Measurements from ENCODE around the gene ALG6.

Gene ALG6

GRCh38 chr1:63362578-63362977 lies 4.8 kb upstream of the ALG6 start:
- Histone ChIP-seq H3K4me3 (ENCODE audit: insufficient read length, low read depth) (no peak overlapping the region), H3K36me3 (ENCODE audit: insufficient read depth, insufficient read length, low read length) (no peaks in the 10 kb centered on the region), H3K27me3 (ENCODE audit: insufficient read depth, insufficient read length) (peaks cover 6% of the 10 kb centered on the region), H3K9ac (ENCODE audit: insufficient read length, low read depth) (no peak overlapping the region), H3K9me3 (ENCODE audit: insufficient read depth, low read length) (0 out of 2 replicates have a peak, but pooled peaks cover 5% of the 10 kb centered on the region), H3K4me1 (ENCODE audit: insufficient read depth, insufficient read length) (peaks cover 3% of the 10 kb centered on the region)
- DNase-seq (ENCODE audit: low read depth, low spot score): no peak
- TF ChIP-seq SUZ12 (IDR thresholded peaks at IDR 0.05; ENCODE audit: extremely low read depth, insufficient read depth, insufficient read length): no peak
- no peak for TF ChIP-seq ZNF274 (IDR thresholded peaks at IDR 0.05; ENCODE audit: low read depth, low read length)
- TF ChIP-seq YY1 (IDR thresholded peaks at IDR 0.05; ENCODE audit: insufficient read depth, insufficient read length): no peak

- no peak overlapping the region for H3K4me3 ChIP-seq (ENCODE audit: insufficient read length, low read depth)
- H3K4me1 ChIP-seq (ENCODE audit: insufficient read depth, insufficient read length): peaks cover 3% of the 10 kb centered on the region
- TF ChIP-seq ZNF274 (IDR thresholded peaks at IDR 0.05; ENCODE audit: low read depth, low read length) (no peak), YY1 (IDR thresholded peaks at IDR 0.05; ENCODE audit: insufficient read depth, insufficient read length) (no peak)
- no peak for DNase-seq (ENCODE audit: low read depth, low spot score)
- H3K9ac ChIP-seq (ENCODE audit: insufficient read length, low read depth): no peak overlapping the region
- H3K9me3 ChIP-seq (ENCODE audit: insufficient read depth, low read length): 0 out of 2 replicates have a peak, but pooled peaks cover 5% of the 10 kb centered on the region
- no peaks in the 10 kb centered on the region for H3K36me3 ChIP-seq (ENCODE audit: insufficient read depth, insufficient read length, low read length)
- peaks cover 6% of the 10 kb centered on the region for H3K27me3 ChIP-seq (ENCODE audit: insufficient read depth, insufficient read length)
These were observed 4.4 kb upstream of the ALG6 start for GRCh38 chr1:63363014-63363413.

GRCh38 chr1:63366908-63367214 lies 566 bp upstream of the ALG6 start:
- no peak for TF ChIP-seq ZNF274 (IDR thresholded peaks at IDR 0.05; ENCODE audit: low read depth, low read length)
- no peak for DNase-seq (ENCODE audit: low read depth, low spot score)
- Histone ChIP-seq H3K27me3 (ENCODE audit: insufficient read depth, insufficient read length) (peaks cover 6% of the 10 kb centered on the region), H3K9me3 (ENCODE audit: insufficient read depth, low read length) (0 out of 2 replicates have a peak, but pooled peaks cover 5% of the 10 kb centered on the region), H3K4me3 (ENCODE audit: insufficient read length, low read depth) (peak overlapping the region; percentile 19), H3K4me1 (ENCODE audit: insufficient read depth, insufficient read length) (peaks cover 3% of the 10 kb centered on the region), H3K9ac (ENCODE audit: insufficient read length, low read depth) (peak overlapping the region; percentile 77), H3K36me3 (ENCODE audit: insufficient read depth, insufficient read length, low read length) (peaks cover 9% of the 10 kb centered on the region)

GRCh38 chr1:63368131-63368530 lies 704 bp downstream of the ALG6 start:
- H3K4me1 ChIP-seq (ENCODE audit: insufficient read depth, insufficient read length): peaks cover 3% of the 10 kb centered on the region
- peaks cover 19% of the 10 kb centered on the region for H3K36me3 ChIP-seq (ENCODE audit: insufficient read depth, insufficient read length, low read length)
- no peak for DNase-seq (ENCODE audit: low read depth, low spot score)
- peak overlapping the region; percentile 99 for H3K9ac ChIP-seq (ENCODE audit: insufficient read length, low read depth)
- H3K27me3 ChIP-seq (ENCODE audit: insufficient read depth, insufficient read length): peaks cover 6% of the 10 kb centered on the region
- 0 out of 2 replicates have a peak, but pooled peaks cover 2% of the 10 kb centered on the region for H3K9me3 ChIP-seq (ENCODE audit: insufficient read depth, low read length)
- peak overlapping the region; percentile 96 for H3K4me3 ChIP-seq (ENCODE audit: insufficient read length, low read depth)
- TF ChIP-seq YY1 (IDR thresholded peaks at IDR 0.05; ENCODE audit: insufficient read depth, insufficient read length) (no peak), ZNF274 (IDR thresholded peaks at IDR 0.05; ENCODE audit: low read depth, low read length) (no peak), SUZ12 (IDR thresholded peaks at IDR 0.05; ENCODE audit: extremely low read depth, insufficient read depth, insufficient read length) (no peak)

- H3K9me3 ChIP-seq (ENCODE audit: insufficient read depth, low read length): no peaks in the 10 kb centered on the region
- H3K36me3 ChIP-seq (ENCODE audit: insufficient read depth, insufficient read length, low read length): peaks cover 15% of the 10 kb centered on the region
- DNase-seq (ENCODE audit: low read depth, low spot score): no peak
- H3K4me3 ChIP-seq (ENCODE audit: insufficient read length, low read depth): no peak overlapping the region
- no peaks in the 10 kb centered on the region for H3K27me3 ChIP-seq (ENCODE audit: insufficient read depth, insufficient read length)
- no peaks in the 10 kb centered on the region for H3K4me1 ChIP-seq (ENCODE audit: insufficient read depth, insufficient read length)
- H3K9ac ChIP-seq (ENCODE audit: insufficient read length, low read depth): no peak overlapping the region
- no peak for TF ChIP-seq SUZ12 (IDR thresholded peaks at IDR 0.05; ENCODE audit: extremely low read depth, insufficient read depth, insufficient read length)
- TF ChIP-seq YY1 (IDR thresholded peaks at IDR 0.05; ENCODE audit: insufficient read depth, insufficient read length): no peak
- TF ChIP-seq ZNF274 (IDR thresholded peaks at IDR 0.05; ENCODE audit: low read depth, low read length): no peak
These were observed 12.2 kb downstream of the ALG6 start for GRCh38 chr1:63379583-63379982.

GRCh38 chr1:63381741-63382140 lies 14.3 kb downstream of the ALG6 start:
- Histone ChIP-seq H3K9me3 (ENCODE audit: insufficient read depth, low read length) (no peaks in the 10 kb centered on the region), H3K36me3 (ENCODE audit: insufficient read depth, insufficient read length, low read length) (peaks cover 10% of the 10 kb centered on the region)

GRCh38 chr1:63401945-63402344 lies 34.5 kb downstream of the ALG6 start:
- H3K27me3 ChIP-seq (ENCODE audit: insufficient read depth, insufficient read length): no peaks in the 10 kb centered on the region
- H3K4me3 ChIP-seq (ENCODE audit: insufficient read length, low read depth): no peak overlapping the region
- H3K9me3 ChIP-seq (ENCODE audit: insufficient read depth, low read length): peaks cover 7% of the 10 kb centered on the region; the same call in 1 of the 2 replicates
- DNase-seq (ENCODE audit: low read depth, low spot score): no peak
- TF ChIP-seq SUZ12 (IDR thresholded peaks at IDR 0.05; ENCODE audit: extremely low read depth, insufficient read depth, insufficient read length) (no peak), YY1 (IDR thresholded peaks at IDR 0.05; ENCODE audit: insufficient read depth, insufficient read length) (no peak), ZNF274 (IDR thresholded peaks at IDR 0.05; ENCODE audit: low read depth, low read length) (no peak)
- no peak overlapping the region for H3K9ac ChIP-seq (ENCODE audit: insufficient read length, low read depth)
- H3K36me3 ChIP-seq (ENCODE audit: insufficient read depth, insufficient read length, low read length): peaks cover 7% of the 10 kb centered on the region
- H3K4me1 ChIP-seq (ENCODE audit: insufficient read depth, insufficient read length): no peaks in the 10 kb centered on the region

More at GRCh38 chr1:63381741-63382140, 14.3 kb downstream of the ALG6 start:
- no peaks in the 10 kb centered on the region for H3K27me3 ChIP-seq (ENCODE audit: insufficient read depth, insufficient read length)
- no peaks in the 10 kb centered on the region for H3K4me1 ChIP-seq (ENCODE audit: insufficient read depth, insufficient read length)
- TF ChIP-seq SUZ12 (IDR thresholded peaks at IDR 0.05; ENCODE audit: extremely low read depth, insufficient read depth, insufficient read length) (no peak), YY1 (IDR thresholded peaks at IDR 0.05; ENCODE audit: insufficient read depth, insufficient read length) (no peak), ZNF274 (IDR thresholded peaks at IDR 0.05; ENCODE audit: low read depth, low read length) (no peak)
- no peak overlapping the region for H3K9ac ChIP-seq (ENCODE audit: insufficient read length, low read depth)
- no peak for DNase-seq (ENCODE audit: low read depth, low spot score)
- no peak overlapping the region for H3K4me3 ChIP-seq (ENCODE audit: insufficient read length, low read depth)

GRCh38 chr1:63403386-63403785 lies 36.0 kb downstream of the ALG6 start:
- Histone ChIP-seq H3K36me3 (ENCODE audit: insufficient read depth, insufficient read length, low read length) (peaks cover 7% of the 10 kb centered on the region), H3K27me3 (ENCODE audit: insufficient read depth, insufficient read length) (no peaks in the 10 kb centered on the region), H3K4me3 (ENCODE audit: insufficient read length, low read depth) (no peak overlapping the region), H3K9me3 (ENCODE audit: insufficient read depth, low read length) (peaks cover 7% of the 10 kb centered on the region; the same call in 1 of the 2 replicates), H3K4me1 (ENCODE audit: insufficient read depth, insufficient read length) (no peaks in the 10 kb centered on the region), H3K9ac (ENCODE audit: insufficient read length, low read depth) (no peak overlapping the region)
- no peak for DNase-seq (ENCODE audit: low read depth, low spot score)
- TF ChIP-seq ZNF274 (IDR thresholded peaks at IDR 0.05; ENCODE audit: low read depth, low read length) (no peak), YY1 (IDR thresholded peaks at IDR 0.05; ENCODE audit: insufficient read depth, insufficient read length) (no peak), SUZ12 (IDR thresholded peaks at IDR 0.05; ENCODE audit: extremely low read depth, insufficient read depth, insufficient read length) (no peak)

All from NT2/D1 (cell line).